ENCODE results near the gene SSTR3. TPM values are rescaled to one million over a fixed set of nuclear protein-coding genes. Genes with fewer than 3 reads are reported as not detected.

SSTR3 gene
- total RNA-seq, 4 donors from 2014 or later, result 0.11 to 0.24 (median 0.13) TPM; not detected in 1

DNA sequence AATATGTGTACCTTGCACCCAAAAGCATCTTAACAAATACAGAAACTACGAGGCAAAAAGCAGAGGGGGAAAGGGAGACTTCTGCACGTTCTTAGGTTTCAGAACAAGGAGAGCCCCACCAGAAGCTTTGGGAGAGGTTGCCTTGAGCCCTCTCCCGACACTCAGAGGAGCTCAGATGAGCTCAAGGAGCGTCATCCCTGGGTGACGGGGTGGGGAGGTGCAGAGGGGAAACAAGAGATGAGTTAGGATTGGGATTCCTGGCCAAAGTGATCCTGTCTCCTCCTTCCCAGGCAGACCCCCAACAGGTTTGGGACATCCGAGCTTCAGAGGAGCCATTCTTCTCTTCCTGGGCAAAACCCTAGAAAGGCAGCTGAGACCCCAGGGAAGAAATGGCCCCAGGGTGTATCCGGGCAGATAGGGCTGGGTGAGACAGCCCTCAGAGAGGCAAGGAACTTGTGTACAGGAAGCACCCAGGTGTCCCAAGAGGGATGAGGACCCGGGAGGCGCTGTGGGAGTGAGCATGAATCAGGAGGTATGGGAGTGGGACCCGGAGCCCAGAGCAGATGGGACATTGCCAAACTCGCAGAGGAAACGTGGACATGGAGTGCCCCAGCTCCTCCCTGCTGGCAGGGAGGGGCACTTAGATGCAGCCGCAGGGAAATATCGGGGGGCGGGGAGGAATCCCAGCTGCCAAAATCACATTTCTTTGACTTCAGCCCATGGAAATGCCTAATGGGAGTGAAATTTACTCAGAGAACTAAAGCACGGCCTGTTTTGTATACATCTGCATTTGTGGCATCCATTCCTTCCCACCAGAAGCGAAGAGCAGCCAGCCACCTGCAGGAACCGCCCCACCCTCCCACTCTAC lies 36.6 kb downstream of the SSTR3 start:
- H3K27ac ChIP-seq, result no peak overlapping the region
- intact Hi-C loops (cut with DNase I), result no loop called here

DNA sequence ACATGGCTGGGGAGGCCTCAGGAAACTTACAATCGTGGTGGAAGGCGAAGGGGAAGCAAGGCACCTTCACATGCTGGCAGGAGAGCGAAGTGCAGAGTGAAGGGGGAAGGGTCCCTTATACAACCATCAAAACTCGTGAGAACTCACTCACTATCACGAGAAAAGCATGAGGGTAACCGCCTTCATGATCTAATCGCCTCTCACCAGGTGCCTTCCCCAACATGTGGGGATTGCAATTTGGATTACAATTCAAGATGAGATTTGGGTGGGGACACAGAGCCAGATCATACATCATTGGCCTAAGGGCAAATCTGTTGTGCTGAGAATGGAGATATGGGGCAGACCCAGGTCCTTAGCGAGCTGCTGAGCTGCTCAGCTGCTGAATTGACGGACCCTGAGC lies 37.3 kb downstream of the SSTR3 start:
- 90 to 91% methylated on average over 9 of the region's 9 CpGs for WGBS, 2 donors
- intact Hi-C loops (cut with DNase I), result no loop called here
- H3K4me3 ChIP-seq (replicated peaks in 1 of 3), result no peak overlapping the region
- no peak overlapping the region for H3K27ac ChIP-seq
- H3K27me3 ChIP-seq, result no peaks in the 10 kb centered on the region
- TF ChIP-seq, protein P1, sequence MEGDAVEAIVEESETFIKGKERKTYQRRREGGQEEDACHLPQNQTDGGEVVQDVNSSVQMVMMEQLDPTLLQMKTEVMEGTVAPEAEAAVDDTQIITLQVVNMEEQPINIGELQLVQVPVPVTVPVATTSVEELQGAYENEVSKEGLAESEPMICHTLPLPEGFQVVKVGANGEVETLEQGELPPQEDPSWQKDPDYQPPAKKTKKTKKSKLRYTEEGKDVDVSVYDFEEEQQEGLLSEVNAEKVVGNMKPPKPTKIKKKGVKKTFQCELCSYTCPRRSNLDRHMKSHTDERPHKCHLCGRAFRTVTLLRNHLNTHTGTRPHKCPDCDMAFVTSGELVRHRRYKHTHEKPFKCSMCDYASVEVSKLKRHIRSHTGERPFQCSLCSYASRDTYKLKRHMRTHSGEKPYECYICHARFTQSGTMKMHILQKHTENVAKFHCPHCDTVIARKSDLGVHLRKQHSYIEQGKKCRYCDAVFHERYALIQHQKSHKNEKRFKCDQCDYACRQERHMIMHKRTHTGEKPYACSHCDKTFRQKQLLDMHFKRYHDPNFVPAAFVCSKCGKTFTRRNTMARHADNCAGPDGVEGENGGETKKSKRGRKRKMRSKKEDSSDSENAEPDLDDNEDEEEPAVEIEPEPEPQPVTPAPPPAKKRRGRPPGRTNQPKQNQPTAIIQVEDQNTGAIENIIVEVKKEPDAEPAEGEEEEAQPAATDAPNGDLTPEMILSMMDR (IDR thresholded peaks at IDR 0.05), result no peak
- TF ChIP-seq POLR2A (IDR thresholded peaks at IDR 0.05), result no peak
- H3K4me1 ChIP-seq, result peaks cover 0 to 30% of the 10 kb centered on the region in 2 donors
- H3K36me3 ChIP-seq, result no peaks in the 10 kb centered on the region
- no peak for DNase-seq
- no peaks in the 10 kb centered on the region for H3K9me3 ChIP-seq

More for the DNA sequence above, 36.6 kb downstream of the SSTR3 start:
- H3K36me3 ChIP-seq, result no peaks in the 10 kb centered on the region
- no peak for DNase-seq
- 61 to 73% methylated on average over 18 of the region's 18 CpGs for whole genome bisulfite sequencing, 2 donors
- H3K27me3 ChIP-seq, result no peaks in the 10 kb centered on the region
- TF ChIP-seq, protein P1 (IDR thresholded peaks at IDR 0.05), result no peak
- TF ChIP-seq POLR2A (IDR thresholded peaks at IDR 0.05), result no peak
- H3K9me3 ChIP-seq, result no peaks in the 10 kb centered on the region
- H3K4me1 ChIP-seq, result peaks cover 0 to 30% of the 10 kb centered on the region in 2 donors
- H3K4me3 ChIP-seq (replicated peaks in 1 of 3), result no peak overlapping the region

DNA sequence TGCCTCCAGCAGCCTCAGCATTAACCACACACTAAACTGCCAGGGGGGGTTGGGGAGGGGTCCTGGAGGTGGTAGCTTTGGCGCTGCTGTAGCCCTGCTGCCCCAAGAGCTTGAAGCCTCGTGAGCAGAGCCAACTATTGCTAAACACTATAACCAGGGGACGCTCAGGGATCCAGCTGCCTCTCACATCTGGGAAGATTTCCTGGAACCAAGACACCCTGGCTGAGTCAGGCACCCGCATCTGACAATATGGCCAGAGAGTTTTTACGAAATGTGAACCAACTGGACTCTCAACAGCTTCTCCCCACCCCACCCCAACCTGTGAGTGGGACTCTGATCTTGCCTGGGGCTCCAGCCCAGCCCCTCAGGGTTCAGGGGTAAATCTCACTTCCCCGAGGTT lies 38.6 kb downstream of the SSTR3 start:
- Histone ChIP-seq H3K4me1 (peaks cover 0 to 24% of the 10 kb centered on the region in 2 donors), H3K4me3 (replicated peaks in 1 of 3) (no peak overlapping the region), H3K27me3 (no peaks in the 10 kb centered on the region), H3K36me3 (no peaks in the 10 kb centered on the region), H3K9me3 (no peaks in the 10 kb centered on the region), H3K27ac (no peak overlapping the region)
- TF ChIP-seq, protein P1 (IDR thresholded peaks at IDR 0.05), result no peak
- TF ChIP-seq POLR2A (IDR thresholded peaks at IDR 0.05), result no peak
- 79 to 85% methylated on average over 4 to 6 of the region's 6 CpGs for WGBS, 2 donors
- DNase-seq, result no peak
- intact Hi-C loops (cut with DNase I), result no loop called here

DNA sequence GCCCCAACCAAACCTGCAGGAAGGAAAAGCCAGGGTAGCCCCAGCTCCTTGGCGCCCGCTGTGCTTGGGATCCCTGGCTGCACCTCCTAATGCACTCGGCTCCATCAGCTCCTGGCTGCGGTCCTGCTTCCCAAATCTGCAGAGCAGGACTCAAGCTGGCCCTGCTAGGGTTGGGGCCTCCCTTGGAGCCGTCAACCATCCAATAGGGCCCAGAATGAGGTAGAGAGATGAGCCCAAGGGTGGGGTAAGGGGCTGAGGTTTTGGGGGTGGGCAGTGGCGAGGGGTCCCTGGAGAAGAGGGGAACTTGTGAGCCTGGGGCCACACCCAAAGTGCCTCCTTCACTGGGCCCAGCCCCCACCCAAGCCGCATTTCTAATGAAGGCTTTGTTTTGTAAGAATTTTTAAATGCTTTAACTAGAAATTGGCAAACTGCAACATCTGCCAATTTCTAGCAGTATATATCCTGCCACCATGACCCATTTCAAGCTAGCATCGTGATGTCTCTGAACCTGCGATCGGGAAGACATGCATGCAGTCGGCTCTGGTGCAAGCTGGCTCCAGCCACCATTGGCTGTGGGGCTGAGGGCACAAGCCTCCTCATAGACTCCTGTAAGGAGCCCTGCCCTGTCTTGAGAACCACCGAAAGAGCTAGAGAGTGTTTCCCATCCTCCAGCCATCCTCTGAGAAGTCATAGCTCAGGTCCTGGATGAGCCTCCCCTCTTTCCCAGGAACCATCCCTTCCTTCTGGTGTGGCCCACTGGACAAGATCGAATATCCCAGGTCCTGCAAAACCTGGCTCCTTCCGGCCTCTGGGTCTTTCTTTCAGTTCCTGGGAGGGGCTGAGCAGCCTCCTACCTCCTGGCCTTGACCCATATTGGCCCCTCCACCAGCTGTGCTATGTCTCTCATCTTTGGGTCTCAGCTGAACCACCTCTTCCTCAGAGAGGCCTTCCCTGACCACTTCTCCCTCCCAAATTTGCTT lies 39.7 kb downstream of the SSTR3 start:
- TF ChIP-seq POLR2A (IDR thresholded peaks at IDR 0.05), result no peak
- TF ChIP-seq, protein P1 (IDR thresholded peaks at IDR 0.05), result no peak
- Histone ChIP-seq H3K4me1 (peaks cover 0 to 15% of the 10 kb centered on the region in 2 donors), H3K27ac (no peak overlapping the region), H3K27me3 (no peaks in the 10 kb centered on the region), H3K4me3 (replicated peaks in 1 of 3) (no peak overlapping the region), H3K36me3 (no peaks in the 10 kb centered on the region), H3K9me3 (no peaks in the 10 kb centered on the region)
- 78 to 85% methylated on average over 14 of the region's 14 CpGs for WGBS, 2 donors
- intact Hi-C loops (cut with DNase I), result no loop called here
- DNase-seq, result no peak
